Lower leg skin (tissue), 4 donors: ENCODE measurements around the gene RFC5. TPM values are rescaled to one million over a fixed set of nuclear protein-coding genes. Genes with fewer than 3 reads are reported as not detected.

ENCODE experiments used
- DNase-seq, 2 donors: peaks; one replicate each; pipeline ENCODE4 v3.0.0-alpha.2; 2019; ENCODE audit warnings: low spot score in 2 of 2
- H3K4me3 ChIP-seq: fragments of 200-600 bp; sonication (generic); 2 replicates; pipeline ENCODE4 v1.5.1; 2017; ENCODE audit warnings: mild to moderate bottlenecking, low read depth; ENCODE audit not compliant: poor library complexity, severe bottlenecking
- POLR2A ChIP-seq, 2 donors: fragments of 450-650 bp; IDR thresholded peaks; one replicate each; pipeline ENCODE4 v1.6.1; 2016 to 2017; ENCODE audit warnings: antibody characterized with exemption in 2 of 2, mild to moderate bottlenecking in 1 of 2, moderate library complexity in 1 of 2
- WGBS, 2 donors: methylation state at CpG; one replicate each; pipeline ENCODE4 v1.1.5; 2018; 5-methylcytosine and 5-hydroxymethylcytosine counted together
- intact Hi-C: fragments of 100-400 bp; cut with DNase I; formaldehyde crosslinking; loops from one replicate; pipeline ENCODE4 v1.15.0; 2023; ENCODE audit warnings: low total_unique reads
- total RNA-seq, 4 donors: library from RNA; depleted of rRNA; stranded (reverse); fragments of >200 nt; gene quantifications; one replicate each; pipeline ENCODE4 v1.1.0, GENCODE V29; 2016
- TF ChIP-seq, protein P1 (sequence below), 3 donors: fragments of 450-650 bp; IDR thresholded peaks; one replicate each; pipeline ENCODE4 v1.5.1; 2016; ENCODE audit warnings: antibody characterized with exemption in 3 of 3, mild to moderate bottlenecking in 3 of 3, moderate library complexity in 2 of 3

The RFC5 gene
- total RNA-seq, 4 donors from 2014 or later = 6.2 to 14.3 (median 11.3) TPM

DNA sequence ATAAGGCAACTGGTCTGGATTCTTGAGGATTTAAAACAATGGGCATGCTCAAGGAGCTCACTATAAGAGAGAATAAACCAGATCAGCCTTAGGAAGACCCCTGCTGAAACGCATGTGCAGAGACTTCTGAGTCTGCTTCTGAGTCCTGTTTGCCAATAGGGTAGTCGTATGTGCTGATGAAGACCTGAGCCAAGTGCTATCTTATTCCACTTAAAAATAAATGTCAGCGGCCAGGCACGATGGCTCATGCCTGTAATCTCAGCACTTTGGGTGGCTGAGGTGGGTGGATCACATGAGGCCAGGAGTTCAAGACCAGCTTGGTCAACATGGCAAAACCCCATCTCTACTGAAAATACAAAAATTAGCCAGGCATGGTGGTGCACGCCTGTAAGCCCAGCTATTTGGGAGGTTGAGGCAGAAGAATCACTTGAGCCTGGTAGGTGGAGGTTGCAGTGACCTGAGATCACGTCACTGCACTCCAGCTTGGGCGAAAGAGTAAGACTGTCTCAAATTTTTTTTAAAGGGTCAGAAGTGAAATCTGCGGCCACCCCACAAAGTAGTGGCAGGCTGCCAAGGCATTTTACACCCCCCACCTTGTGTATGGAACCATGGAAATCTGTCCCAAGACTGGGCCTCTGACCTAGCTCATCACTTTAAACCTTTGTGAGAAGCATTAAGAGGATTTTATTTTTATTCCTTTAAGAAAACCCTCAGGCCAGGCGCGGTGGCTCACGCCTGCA lies 20.3 kb downstream of the RFC5 start:
- no peak for TF ChIP-seq POLR2A (IDR thresholded peaks at IDR 0.05)
- TF ChIP-seq, protein P1, sequence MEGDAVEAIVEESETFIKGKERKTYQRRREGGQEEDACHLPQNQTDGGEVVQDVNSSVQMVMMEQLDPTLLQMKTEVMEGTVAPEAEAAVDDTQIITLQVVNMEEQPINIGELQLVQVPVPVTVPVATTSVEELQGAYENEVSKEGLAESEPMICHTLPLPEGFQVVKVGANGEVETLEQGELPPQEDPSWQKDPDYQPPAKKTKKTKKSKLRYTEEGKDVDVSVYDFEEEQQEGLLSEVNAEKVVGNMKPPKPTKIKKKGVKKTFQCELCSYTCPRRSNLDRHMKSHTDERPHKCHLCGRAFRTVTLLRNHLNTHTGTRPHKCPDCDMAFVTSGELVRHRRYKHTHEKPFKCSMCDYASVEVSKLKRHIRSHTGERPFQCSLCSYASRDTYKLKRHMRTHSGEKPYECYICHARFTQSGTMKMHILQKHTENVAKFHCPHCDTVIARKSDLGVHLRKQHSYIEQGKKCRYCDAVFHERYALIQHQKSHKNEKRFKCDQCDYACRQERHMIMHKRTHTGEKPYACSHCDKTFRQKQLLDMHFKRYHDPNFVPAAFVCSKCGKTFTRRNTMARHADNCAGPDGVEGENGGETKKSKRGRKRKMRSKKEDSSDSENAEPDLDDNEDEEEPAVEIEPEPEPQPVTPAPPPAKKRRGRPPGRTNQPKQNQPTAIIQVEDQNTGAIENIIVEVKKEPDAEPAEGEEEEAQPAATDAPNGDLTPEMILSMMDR (IDR thresholded peaks at IDR 0.05) = no peak
- DNase-seq = no peak
- WGBS, 2 donors = 92 to 93% methylated on average over 11 of the region's 11 CpGs
- H3K4me3 ChIP-seq = no peak overlapping the region
- intact Hi-C loops = no loop called here

DNA sequence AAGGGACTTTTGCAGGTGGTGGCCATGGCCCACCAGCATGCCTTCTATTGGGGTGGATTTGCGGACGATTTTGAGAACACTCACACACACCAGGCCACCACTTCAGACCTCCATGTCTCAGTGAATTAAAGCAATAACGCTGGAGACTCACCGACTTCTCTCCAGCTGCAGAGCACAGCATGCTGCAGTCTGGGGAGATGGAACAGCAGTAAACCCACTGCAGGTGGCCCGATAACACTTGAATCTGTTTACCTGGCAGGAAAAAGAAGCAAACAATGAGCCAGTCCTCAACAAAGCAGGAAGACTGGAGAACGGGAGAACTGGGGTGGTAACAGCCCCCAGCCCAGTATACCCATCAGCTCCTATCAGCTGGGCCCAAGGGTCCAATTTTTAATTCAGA lies 21.6 kb downstream of the RFC5 start:
- intact Hi-C loops = no loop called here
- WGBS, 2 donors = 86 to 92% methylated on average over 6 of the region's 6 CpGs
- TF ChIP-seq, protein P1 (IDR thresholded peaks at IDR 0.05) = no peak
- TF ChIP-seq POLR2A (IDR thresholded peaks at IDR 0.05) = no peak
- DNase-seq = no peak
- no peak overlapping the region for H3K4me3 ChIP-seq

DNA sequence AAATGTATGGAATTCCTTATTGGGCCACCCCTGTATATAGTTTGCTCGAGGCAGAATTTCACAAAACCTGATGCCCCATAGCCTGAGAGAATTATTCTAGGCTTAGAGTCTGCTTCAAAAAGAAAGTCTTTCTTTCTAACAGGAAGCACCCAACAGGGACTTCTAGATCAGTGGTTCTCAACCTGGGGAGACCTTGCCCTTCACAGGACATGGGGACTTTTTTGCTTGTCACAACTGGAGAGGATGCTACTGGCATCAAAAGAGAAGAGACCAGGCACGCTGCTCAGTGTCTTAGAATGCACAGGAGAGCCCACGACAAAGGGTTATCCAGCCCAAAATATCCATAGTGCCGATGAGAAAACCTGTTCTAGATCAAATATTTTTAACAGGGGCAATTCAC lies 25.6 kb downstream of the RFC5 start:
- intact Hi-C loops = no loop called here
- WGBS, 2 donors = 94 to 96% methylated on average over 4 of the region's 4 CpGs
- H3K4me3 ChIP-seq = no peak overlapping the region
- TF ChIP-seq, protein P1 (IDR thresholded peaks at IDR 0.05) = no peak
- TF ChIP-seq POLR2A (IDR thresholded peaks at IDR 0.05) = no peak
- DNase-seq = no peak

DNA sequence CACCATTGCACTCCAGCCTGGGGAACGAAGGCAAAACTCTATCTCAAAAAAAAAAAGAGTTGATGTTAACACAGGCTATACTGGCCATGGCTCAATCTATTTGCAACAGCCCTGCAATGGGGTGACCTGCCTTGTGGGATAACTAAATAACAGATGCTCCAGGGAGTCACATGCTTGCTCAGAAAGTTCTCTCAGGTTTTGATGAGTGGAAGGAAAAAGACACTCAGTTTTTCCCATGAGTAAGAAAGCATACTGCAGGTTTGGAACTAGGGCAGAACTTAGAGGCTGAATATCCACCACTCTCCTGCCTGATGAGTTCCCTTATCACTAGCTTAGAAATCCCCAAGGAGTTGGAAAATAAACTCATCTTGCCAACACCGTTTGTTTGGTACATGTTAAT lies 27.6 kb downstream of the RFC5 start:
- 78 to 83% methylated on average over 2 of the region's 2 CpGs for WGBS, 2 donors
- intact Hi-C loops = no loop called here
- H3K4me3 ChIP-seq = no peak overlapping the region
- DNase-seq = no peak
- no peak for TF ChIP-seq POLR2A (IDR thresholded peaks at IDR 0.05)
- TF ChIP-seq, protein P1 (IDR thresholded peaks at IDR 0.05) = no peak

DNA sequence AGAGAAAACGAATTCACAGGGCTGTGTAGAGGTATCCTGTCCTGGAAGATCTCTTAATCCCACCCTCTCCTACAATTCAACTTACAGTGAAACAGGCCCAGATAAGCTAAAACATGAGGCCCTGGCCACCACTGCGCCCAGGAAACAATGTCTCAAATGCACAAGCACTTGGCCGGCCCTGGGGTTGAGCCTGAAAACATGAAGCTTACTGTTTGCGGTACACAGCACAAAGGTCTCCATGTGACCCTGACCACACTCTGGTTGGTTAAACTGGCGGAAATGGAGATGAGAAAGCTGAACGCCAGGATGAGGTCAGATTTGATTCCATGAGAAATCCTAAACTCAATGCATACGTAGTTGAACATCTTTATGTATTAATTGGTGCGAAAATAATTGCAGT lies 28.1 kb downstream of the RFC5 start:
- no peak overlapping the region for H3K4me3 ChIP-seq
- DNase-seq = no peak
- intact Hi-C loops = no loop called here
- TF ChIP-seq POLR2A (IDR thresholded peaks at IDR 0.05) = no peak
- TF ChIP-seq, protein P1 (IDR thresholded peaks at IDR 0.05) = no peak
- 96 to 97% methylated on average over 8 of the region's 8 CpGs for WGBS, 2 donors

DNA sequence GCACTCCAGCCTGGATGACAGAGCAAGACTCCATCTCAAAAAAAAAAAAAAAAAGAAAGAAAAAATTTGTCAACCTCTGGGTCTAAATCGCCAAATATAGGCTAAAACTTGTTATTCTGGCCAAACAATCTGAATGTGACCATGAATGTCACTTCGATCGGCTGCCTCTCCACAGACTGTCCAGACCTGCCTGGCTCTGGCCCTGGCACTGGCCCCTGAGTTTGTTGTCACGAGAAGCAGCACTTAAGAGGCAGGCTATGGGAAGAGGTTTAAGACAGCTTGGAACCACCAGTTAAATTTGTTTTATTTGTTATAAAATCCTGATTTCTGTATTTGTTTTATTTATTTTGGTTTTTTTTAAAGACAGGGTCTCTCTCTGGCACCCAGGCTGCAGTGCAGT lies 29.9 kb downstream of the RFC5 start:
- 91 to 94% methylated on average over 4 of the region's 4 CpGs for WGBS, 2 donors
- H3K4me3 ChIP-seq = no peak overlapping the region
- DNase-seq = peak in 1 of 2 donors; percentile 37
- intact Hi-C loops = no loop called here
- TF ChIP-seq POLR2A (IDR thresholded peaks at IDR 0.05) = no peak
- TF ChIP-seq, protein P1 (IDR thresholded peaks at IDR 0.05) = no peak
